Subcutaneous adipose tissue (tissue), 4 donors: ENCODE data around the gene CCR3. TPM values are rescaled to one million over a fixed set of nuclear protein-coding genes. Genes with fewer than 3 reads are reported as not detected.

Experiments used
- CTCF ChIP-seq: fragments of 450-650 bp; IDR thresholded peaks from one replicate; pipeline ENCODE4 v1.5.1; 2016; ENCODE audit warnings: low read depth, mild to moderate bottlenecking, control low read depth, antibody characterized with exemption, moderate library complexity
- total RNA-seq, 4 donors: library from RNA; depleted of rRNA; stranded (reverse); fragments of >200 nt; gene quantifications; one replicate each; pipeline ENCODE4 v1.1.0, GENCODE V29; 2016

Gene CCR3
- total RNA-seq, 4 donors from 2014 or later, result not detected

GRCh38 chr3:46238386-46238785 lies 3.9 kb upstream of the CCR3 start:
- no peak for TF ChIP-seq CTCF

GRCh38 chr3:46239301-46239938 lies 2.8 kb upstream of the CCR3 start:
- no peak for TF ChIP-seq CTCF

GRCh38 chr3:46239952-46240351 lies 2.3 kb upstream of the CCR3 start:
- no peak for TF ChIP-seq CTCF

DNA sequence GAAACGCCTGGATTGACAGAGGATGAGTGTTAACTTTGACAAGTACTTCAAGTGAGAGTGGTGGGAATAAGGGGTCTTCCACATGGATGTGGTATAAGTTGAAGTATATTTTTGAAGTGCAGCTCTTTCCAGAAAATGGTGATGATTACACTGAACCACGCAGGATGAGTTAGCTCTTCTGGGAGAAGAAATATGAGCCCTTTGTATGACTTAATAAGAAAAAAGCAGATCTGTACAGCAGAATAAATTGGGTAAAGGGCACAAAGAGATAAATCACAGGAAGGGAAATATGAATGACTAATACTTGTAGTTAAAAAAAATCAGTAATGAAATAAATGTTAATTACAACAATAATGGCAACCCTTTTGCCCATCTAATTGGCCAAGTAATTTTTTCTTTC lies 1.3 kb downstream of the CCR3 start:
- no peak for TF ChIP-seq CTCF

- no peak for TF ChIP-seq CTCF
Observed at GRCh38 chr3:46245146-46245545, 2.9 kb downstream of the CCR3 start.

GRCh38 chr3:46252980-46253379 lies 10.7 kb downstream of the CCR3 start:
- TF ChIP-seq CTCF, result no peak

DNA sequence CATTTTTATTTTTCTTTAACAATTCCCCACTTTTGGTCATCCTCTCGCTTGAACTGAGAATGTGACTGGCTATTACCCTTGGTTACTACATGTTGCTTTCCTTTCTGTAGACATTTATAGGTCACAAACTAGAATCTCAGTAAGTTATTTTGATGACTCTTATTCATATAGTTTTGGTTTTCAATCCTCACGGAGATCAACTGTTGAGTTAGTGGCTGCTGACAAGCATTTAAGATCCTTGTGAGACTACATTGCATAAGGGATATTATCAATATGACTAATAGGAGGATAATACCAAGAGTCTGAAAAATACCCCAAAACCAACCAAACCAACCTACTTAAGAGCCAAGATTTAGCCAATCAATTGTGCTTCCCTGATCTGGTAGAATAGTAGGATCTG lies 16.3 kb downstream of the CCR3 start:
- TF ChIP-seq CTCF, result no peak
